GM13977 (cell line): ENCODE results near the gene TSSC4.

Experiments used
- DNase-seq: peaks from one replicate; pipeline ENCODE4 v3.0.0; 2012; ENCODE audit warnings: low spot score
- in situ Hi-C: fragments of 300-500 bp; cut with MboI; formaldehyde crosslinking; loops from one replicate; pipeline ENCODE4 v1.12.0; 2022; ENCODE audit warnings: low sequenced_read_pairs, low pct_unique_long_range_greater_than_20kb, mixed read lengths, inconsistent platforms; ENCODE audit not compliant: unreplicated experiment
- TF ChIP-seq, protein P1 (sequence below): IDR thresholded peaks from 2 replicates; pipeline ENCODE4 v1.5.1; 2012; ENCODE audit warnings: mild to moderate bottlenecking, control low read depth; ENCODE audit not compliant: insufficient read depth; ENCODE audit errors: extremely low read depth, missing control alignments

Gene TSSC4

DNA sequence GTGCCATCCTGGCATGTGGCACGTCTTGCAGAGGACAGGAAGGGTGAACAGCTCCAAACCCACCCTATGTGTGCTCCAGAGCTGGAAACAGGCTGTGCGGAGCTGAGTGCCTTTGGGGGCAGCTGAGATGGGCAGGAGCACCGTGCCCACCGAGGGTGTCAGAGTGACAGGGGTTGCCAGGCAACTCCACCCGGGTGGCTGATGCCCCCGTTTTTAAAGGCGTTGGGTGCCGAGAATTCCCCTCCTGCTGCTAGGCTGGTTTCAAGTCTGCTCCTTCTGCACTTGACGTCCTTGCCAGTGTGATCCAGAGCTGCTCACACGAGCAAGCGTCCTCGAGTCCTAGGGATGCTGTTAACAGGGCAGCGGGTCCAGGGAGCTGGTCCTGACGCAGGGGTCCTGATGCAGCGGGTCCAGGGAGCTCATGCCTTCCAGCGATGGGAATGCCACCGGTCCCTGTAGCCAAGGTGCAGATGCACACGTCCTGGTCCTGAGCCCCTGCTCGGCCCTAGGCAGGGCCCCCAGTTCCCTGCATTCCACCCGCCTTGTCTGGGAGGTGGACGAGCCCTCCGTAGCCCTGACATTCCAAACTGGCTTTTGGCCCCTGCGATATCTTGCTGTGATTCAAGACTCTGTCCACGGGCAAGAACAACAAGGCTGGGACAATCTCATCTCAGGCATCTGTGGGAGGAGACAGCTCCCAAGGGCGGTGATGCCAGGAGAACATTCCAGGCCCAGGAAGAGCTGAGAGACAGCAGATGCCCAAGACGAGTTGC is 49.2 kb downstream of the TSSC4 start:
- no peak for DNase-seq
- TF ChIP-seq, protein P1, sequence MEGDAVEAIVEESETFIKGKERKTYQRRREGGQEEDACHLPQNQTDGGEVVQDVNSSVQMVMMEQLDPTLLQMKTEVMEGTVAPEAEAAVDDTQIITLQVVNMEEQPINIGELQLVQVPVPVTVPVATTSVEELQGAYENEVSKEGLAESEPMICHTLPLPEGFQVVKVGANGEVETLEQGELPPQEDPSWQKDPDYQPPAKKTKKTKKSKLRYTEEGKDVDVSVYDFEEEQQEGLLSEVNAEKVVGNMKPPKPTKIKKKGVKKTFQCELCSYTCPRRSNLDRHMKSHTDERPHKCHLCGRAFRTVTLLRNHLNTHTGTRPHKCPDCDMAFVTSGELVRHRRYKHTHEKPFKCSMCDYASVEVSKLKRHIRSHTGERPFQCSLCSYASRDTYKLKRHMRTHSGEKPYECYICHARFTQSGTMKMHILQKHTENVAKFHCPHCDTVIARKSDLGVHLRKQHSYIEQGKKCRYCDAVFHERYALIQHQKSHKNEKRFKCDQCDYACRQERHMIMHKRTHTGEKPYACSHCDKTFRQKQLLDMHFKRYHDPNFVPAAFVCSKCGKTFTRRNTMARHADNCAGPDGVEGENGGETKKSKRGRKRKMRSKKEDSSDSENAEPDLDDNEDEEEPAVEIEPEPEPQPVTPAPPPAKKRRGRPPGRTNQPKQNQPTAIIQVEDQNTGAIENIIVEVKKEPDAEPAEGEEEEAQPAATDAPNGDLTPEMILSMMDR, result no peak
- in situ Hi-C loops, result no loop called here

DNA sequence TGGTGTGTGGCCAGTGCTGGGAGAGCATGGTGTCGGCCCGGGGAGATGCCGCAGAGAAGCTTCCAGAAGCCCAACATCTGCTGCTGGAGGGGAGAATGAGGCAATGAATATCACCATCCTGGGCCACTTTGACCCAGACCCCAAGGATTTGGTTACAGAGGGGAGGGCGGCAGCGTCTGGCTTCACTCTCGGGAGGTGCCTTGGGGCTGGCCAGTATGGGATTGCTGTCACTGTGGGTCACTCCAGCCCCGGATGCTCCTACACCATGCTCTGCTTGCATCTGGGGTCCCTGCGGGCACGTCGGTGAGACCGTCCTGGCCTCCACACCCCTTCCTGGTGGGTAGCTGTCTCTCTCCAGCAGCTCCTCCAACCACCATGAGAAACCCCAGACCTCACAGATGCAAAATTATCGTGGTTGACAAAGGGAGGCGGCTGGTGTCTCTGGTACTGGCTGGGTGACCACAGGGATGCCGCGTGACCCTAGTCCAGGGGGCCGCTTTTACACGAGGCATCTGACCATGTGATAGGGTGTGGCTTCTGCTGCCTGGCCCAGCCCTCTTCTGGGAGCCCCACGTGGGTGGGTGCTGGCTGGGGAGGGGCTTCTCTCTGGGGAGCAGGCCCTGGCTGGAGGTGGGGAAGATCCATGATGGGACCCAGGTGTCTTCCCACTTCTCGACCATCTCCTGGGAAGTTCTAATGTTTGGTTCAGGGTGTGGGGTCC is 49.9 kb downstream of the TSSC4 start:
- in situ Hi-C loops, result no loop called here
- TF ChIP-seq, protein P1, result no peak
- DNase-seq, result no peak

DNA sequence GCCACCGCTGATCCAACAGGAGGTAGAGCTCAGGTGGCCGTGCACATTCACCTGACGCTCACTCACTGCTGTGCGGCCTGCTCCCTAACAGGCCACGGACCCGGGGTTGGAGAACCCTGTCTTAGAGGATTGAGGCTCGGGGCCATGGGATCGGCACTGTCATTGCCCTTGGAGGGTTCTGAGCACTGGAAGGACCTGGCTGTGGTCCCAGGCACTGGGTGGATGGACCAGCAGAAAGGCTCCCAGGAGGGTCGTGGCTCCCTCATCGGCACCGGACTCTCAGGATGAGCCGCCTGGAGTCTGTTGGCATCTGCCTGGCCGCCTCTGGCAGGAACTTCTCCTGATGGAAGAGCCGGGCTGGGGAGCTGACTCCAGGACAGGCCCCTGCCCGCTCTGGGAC is 50.8 kb downstream of the TSSC4 start:
- in situ Hi-C loops, result no loop called here
- DNase-seq, result no peak
- TF ChIP-seq, protein P1, result no peak

DNA sequence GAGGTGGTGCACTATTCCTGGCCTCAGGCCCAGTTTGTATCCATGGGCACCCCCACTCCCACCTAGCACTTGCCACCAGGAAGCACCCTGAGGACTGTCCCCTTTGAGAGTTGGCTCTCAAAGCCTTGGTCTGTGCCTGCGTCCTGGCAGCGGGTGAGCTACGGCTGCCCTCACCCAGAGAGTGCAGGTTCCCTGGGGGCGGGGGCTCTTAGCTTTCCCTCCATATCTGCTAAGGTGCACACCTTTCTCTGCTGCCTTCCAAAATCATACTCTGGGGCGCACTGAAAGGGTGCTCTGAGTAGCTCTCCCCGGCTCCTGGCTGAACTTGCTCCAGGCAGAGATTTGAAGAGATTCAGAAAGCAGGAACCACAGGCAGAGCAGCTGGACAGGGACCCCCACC is 51.4 kb downstream of the TSSC4 start:
- TF ChIP-seq, protein P1, result no peak
- no peak for DNase-seq
- in situ Hi-C loops, result no loop called here

DNA sequence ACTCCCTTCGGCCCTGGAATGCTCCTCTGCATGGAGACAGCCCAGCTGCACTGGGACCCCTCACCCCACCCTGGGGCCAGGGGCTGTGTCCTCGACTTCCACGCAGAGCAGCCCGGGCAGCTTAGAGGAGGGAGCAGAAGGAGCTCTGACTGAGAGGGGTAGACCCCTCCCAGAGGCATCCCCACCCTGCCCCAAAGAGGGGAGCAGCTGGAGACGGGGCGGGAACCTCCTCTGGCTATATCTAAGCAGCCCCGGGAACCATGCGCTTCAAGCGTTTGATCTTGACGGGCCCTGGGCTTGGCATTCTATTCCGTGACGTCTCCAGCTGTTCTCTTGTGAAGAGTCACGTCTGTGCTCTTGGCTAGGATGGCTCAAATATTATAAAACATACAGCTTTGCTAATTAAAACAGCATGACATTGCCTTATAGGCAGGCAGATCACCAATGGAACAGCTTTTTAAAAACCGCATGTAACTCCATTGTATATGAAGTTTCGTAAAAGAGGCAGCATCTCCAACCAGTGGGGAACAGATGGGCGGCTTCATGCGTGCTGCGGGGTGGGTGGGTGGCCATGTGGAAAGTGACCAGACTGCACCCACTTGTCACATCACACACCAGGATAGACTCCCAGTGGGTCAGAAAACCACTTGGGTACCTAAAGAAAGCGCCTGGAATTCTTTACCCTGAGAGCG is 51.9 kb downstream of the TSSC4 start:
- in situ Hi-C loops, result no loop called here
- TF ChIP-seq, protein P1, result no peak
- no peak for DNase-seq

DNA sequence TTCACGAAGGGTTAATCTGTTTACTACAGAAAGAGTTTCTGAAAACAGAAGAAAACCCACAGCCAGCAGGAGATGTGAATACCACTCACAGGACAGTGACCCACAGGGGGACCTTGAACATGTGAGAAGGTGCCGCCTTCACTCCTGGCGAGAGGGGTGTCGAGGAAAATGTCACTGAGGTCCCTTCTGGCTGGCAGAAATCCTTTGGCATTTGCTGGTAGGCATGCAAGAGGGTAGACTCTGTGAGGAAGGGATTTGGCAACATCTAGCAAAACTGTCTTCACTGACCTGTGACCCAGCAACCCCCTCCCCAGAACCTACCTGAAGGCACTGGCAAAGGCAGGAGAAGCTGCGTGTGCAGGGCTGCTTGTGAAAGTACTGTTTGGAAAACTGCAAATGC is 52.9 kb downstream of the TSSC4 start:
- DNase-seq, result no peak
- in situ Hi-C loops, result no loop called here
- TF ChIP-seq, protein P1, result no peak
